Adrenal gland (tissue), 5 donors: ENCODE data around the gene ZBTB4.

Source experiments
- POLR2A ChIP-seq, 2 donors: fragments of 450-650 bp; IDR thresholded peaks; one replicate each; pipeline ENCODE4 v1.6.1; 2017; ENCODE audit warnings: antibody characterized with exemption in 2 of 2, mild to moderate bottlenecking in 2 of 2, moderate library complexity in 1 of 2
- TF ChIP-seq, protein P1 (sequence below), 6 experiments: fragments of 450-650 bp in 4 of 6; fragments of 200-600 bp in 2 of 6; sonication (generic) in 1 of 6; IDR thresholded peaks; 1 replicate in 5 of 6; 2 replicates in 1 of 6; pipeline versions ENCODE4 v1.5.1 to v1.8.0; 2016 to 2021; ENCODE audit warnings: antibody characterized with exemption in 6 of 6, mild to moderate bottlenecking in 2 of 6, moderate library complexity in 1 of 6
- donor health status: DM: no; HTN: no; CAD: no.

DNA sequence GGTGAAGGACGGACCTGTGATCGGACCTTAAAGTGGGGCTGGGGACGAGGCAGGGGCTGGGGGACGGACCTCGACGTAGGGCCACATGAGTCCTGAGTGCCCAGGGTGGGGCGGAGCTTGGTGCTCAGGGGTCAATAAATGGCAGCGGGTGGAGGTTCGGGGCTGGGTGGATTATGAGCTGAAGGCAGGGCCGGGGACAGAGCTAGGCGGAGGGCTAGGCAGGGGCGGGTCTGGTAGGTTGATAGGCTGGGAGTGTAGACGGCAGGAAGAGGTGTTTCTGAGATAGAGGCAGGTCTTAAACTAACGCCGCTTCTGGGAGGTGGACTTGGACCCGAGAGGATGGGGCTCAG, 33.8 kb downstream of the ZBTB4 start:
- TF ChIP-seq, protein P1, sequence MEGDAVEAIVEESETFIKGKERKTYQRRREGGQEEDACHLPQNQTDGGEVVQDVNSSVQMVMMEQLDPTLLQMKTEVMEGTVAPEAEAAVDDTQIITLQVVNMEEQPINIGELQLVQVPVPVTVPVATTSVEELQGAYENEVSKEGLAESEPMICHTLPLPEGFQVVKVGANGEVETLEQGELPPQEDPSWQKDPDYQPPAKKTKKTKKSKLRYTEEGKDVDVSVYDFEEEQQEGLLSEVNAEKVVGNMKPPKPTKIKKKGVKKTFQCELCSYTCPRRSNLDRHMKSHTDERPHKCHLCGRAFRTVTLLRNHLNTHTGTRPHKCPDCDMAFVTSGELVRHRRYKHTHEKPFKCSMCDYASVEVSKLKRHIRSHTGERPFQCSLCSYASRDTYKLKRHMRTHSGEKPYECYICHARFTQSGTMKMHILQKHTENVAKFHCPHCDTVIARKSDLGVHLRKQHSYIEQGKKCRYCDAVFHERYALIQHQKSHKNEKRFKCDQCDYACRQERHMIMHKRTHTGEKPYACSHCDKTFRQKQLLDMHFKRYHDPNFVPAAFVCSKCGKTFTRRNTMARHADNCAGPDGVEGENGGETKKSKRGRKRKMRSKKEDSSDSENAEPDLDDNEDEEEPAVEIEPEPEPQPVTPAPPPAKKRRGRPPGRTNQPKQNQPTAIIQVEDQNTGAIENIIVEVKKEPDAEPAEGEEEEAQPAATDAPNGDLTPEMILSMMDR (IDR thresholded peaks at IDR 0.05): no peak
- TF ChIP-seq POLR2A (IDR thresholded peaks at IDR 0.05): no peak
